ENCODE results near the gene INS. TPM values are rescaled to one million over a fixed set of nuclear protein-coding genes. Genes with fewer than 3 reads are reported as not detected.
A peak's percentile ranks its signal among the peaks of the same experiment; 100 is the strongest.

The INS gene
- total and polyA plus RNA-seq, 2 of the 13 experiments (the other 11 are each of a cell fraction or from before 2014, with no cell fraction given) = not detected

GRCh38 chr11:2134022-2135010, 26.7 kb downstream of the INS start (continued):
- TF ChIP-seq STAT6 (CRISPR knock-in tag; IDR thresholded peaks at IDR 0.05; ENCODE audit: borderline replicate concordance) = no peak
- no peak for TF ChIP-seq ZMAT5 (CRISPR knock-in tag; IDR thresholded peaks at IDR 0.05; ENCODE audit: borderline replicate concordance, low read depth)
- no peak for TF ChIP-seq ZNF260 (CRISPR knock-in tag; IDR thresholded peaks at IDR 0.05; ENCODE audit: borderline replicate concordance, low read depth)
- TF ChIP-seq SRSF9 (IDR thresholded peaks at IDR 0.05; ENCODE audit: borderline replicate concordance, insufficient read depth, low read depth, low read length, poor library complexity, severe bottlenecking) = no peak
- peak; percentile 66; the same call in 1 of the 2 replicates for TF ChIP-seq ZBTB20 (CRISPR knock-in tag; IDR thresholded peaks at IDR 0.05; ENCODE audit: borderline replicate concordance, low read depth)
- TF ChIP-seq HIC2 (CRISPR knock-in tag; IDR thresholded peaks at IDR 0.05; ENCODE audit: low read depth) = peak; percentile 69; the same call in 1 of the 2 replicates
- TF ChIP-seq ZNF512B (CRISPR knock-in tag; IDR thresholded peaks at IDR 0.05; ENCODE audit: borderline replicate concordance) = no peak
- no peak; the same call in 1 of the 2 replicates for TF ChIP-seq HOXA3 (CRISPR knock-in tag; IDR thresholded peaks at IDR 0.05)
- peak; percentile 35; the same call in 1 of the 2 replicates for TF ChIP-seq ATF1 (CRISPR knock-in tag; IDR thresholded peaks at IDR 0.05)
- TF ChIP-seq HES4 (CRISPR knock-in tag; IDR thresholded peaks at IDR 0.05; ENCODE audit: borderline replicate concordance) = peak; percentile 36; the same call in 1 of the 2 replicates
- TF ChIP-seq CBX5 (CRISPR knock-in tag; IDR thresholded peaks at IDR 0.05; ENCODE audit: borderline replicate concordance) = no peak
- TF ChIP-seq MTA1 (CRISPR knock-in tag; IDR thresholded peaks at IDR 0.05; ENCODE audit: borderline replicate concordance) = 0 out of 2 replicates have a peak, but pooled peaks have one; percentile 4
- TF ChIP-seq ZFYVE20 (CRISPR knock-in tag; IDR thresholded peaks at IDR 0.05; ENCODE audit: borderline replicate concordance, low read depth) = no peak
- TF ChIP-seq ZBTB38 (CRISPR knock-in tag; IDR thresholded peaks at IDR 0.05) = no peak
- no peak for TF ChIP-seq SPEN (CRISPR knock-in tag; IDR thresholded peaks at IDR 0.05; ENCODE audit: low read depth)
- 0 out of 2 replicates have a peak, but pooled peaks have one; percentile 57 for TF ChIP-seq ISX (CRISPR knock-in tag; conservative IDR thresholded peaks at IDR 0.05)
- no peak for TF ChIP-seq REXO4 (CRISPR knock-in tag; IDR thresholded peaks at IDR 0.05; ENCODE audit: borderline replicate concordance)
- peak; percentile 72 for TF ChIP-seq POLR2AphosphoS5 (IDR thresholded peaks at IDR 0.05; ENCODE audit: low read depth, low read length)

All from HepG2 (cell line).